ENCODE results near the gene CCDC106.

The CCDC106 gene

GRCh38 chr19:55687281-55688201 lies 39.5 kb downstream of the CCDC106 start:
- DNase-seq = no peak

- DNase-seq = no peak
These were observed 40.6 kb downstream of the CCDC106 start for GRCh38 chr19:55688422-55689218.

GRCh38 chr19:55689411-55690108 lies 41.5 kb downstream of the CCDC106 start:
- DNase-seq = no peak

- DNase-seq = no peak
These were observed 42.2 kb downstream of the CCDC106 start for GRCh38 chr19:55690109-55690768.

GRCh38 chr19:55690769-55691545 lies 42.9 kb downstream of the CCDC106 start:
- no peak for DNase-seq

GRCh38 chr19:55691561-55692481 lies 43.8 kb downstream of the CCDC106 start:
- no peak for DNase-seq

GRCh38 chr19:55692681-55693081 lies 44.7 kb downstream of the CCDC106 start:
- no peak for DNase-seq

GRCh38 chr19:55693336-55693974 lies 45.4 kb downstream of the CCDC106 start:
- DNase-seq = no peak

GRCh38 chr19:55694241-55694655 lies 46.2 kb downstream of the CCDC106 start:
- no peak for DNase-seq

GRCh38 chr19:55694656-55695491 lies 46.9 kb downstream of the CCDC106 start:
- DNase-seq = no peak

- no peak for DNase-seq
These were observed 47.7 kb downstream of the CCDC106 start for GRCh38 chr19:55695511-55696290.

GRCh38 chr19:55696301-55697068 lies 48.5 kb downstream of the CCDC106 start:
- DNase-seq = no peak

GRCh38 chr19:55697069-55697440 lies 49.0 kb downstream of the CCDC106 start:
- DNase-seq = no peak

GRCh38 chr19:55697698-55698097 lies 49.7 kb downstream of the CCDC106 start:
- no peak for DNase-seq

- DNase-seq = no peak
These were observed 50.2 kb downstream of the CCDC106 start for GRCh38 chr19:55698256-55698655.

- DNase-seq = no peak
These were observed 51.2 kb downstream of the CCDC106 start for GRCh38 chr19:55699221-55699620.

GRCh38 chr19:55700813-55701212 lies 52.8 kb downstream of the CCDC106 start:
- DNase-seq = no peak

Measured in NCI-H2171 (cell line).